HEK293T (cell line): ENCODE data around the gene USP50.

Experiments used
- CTCF ChIA-PET: fragments of 350-600 bp; formaldehyde crosslinking; extraction: SDS; loops from one replicate; lab custom pipeline; 2021; ENCODE audit warnings: antibody characterized with exemption, inconsistent platforms; lab: Yijun Ruan, JAX
- POLR2A ChIA-PET: fragments of 350-600 bp; formaldehyde crosslinking; extraction: SDS; loops from one replicate; lab custom pipeline; 2020; ENCODE audit warnings: antibody characterized with exemption, inconsistent platforms; lab: Yijun Ruan, JAX
- DNase-seq: peaks from one replicate; pipeline ENCODE4 v3.0.0; 2012; ENCODE audit warnings: mixed read lengths; ENCODE audit errors: extremely low spot score
- ARNT ChIP-seq: fragments of 450-650 bp; IDR thresholded peaks from 2 replicates; pipeline ENCODE4 v1.6.1; 2017; ENCODE audit warnings: mild to moderate bottlenecking
- BHLHE40 ChIP-seq: fragments of 450-650 bp; IDR thresholded peaks from 2 replicates; pipeline ENCODE4 v1.6.1; 2016; ENCODE audit warnings: mild to moderate bottlenecking, moderate library complexity, borderline replicate concordance
- CTBP1 ChIP-seq: fragments of 450-650 bp; IDR thresholded peaks from 2 replicates; pipeline ENCODE4 v1.6.1; 2016; ENCODE audit warnings: borderline replicate concordance
- ELF4 ChIP-seq: fragments of 450-650 bp; IDR thresholded peaks from 2 replicates; pipeline ENCODE4 v1.6.1; 2017; ENCODE audit warnings: antibody characterized with exemption
- FOXA1 ChIP-seq: fragments of 450-650 bp; IDR thresholded peaks from 2 replicates; pipeline ENCODE4 v1.6.1; 2016; ENCODE audit warnings: mild to moderate bottlenecking
- FOXK2 ChIP-seq: fragments of 450-650 bp; IDR thresholded peaks from 2 replicates; pipeline ENCODE4 v1.6.1; 2016; ENCODE audit warnings: mild to moderate bottlenecking
- FOXM1 ChIP-seq: fragments of 450-650 bp; IDR thresholded peaks from 2 replicates; pipeline ENCODE4 v1.6.1; 2017; ENCODE audit warnings: mild to moderate bottlenecking, borderline replicate concordance
- HDGF ChIP-seq: fragments of 450-650 bp; IDR thresholded peaks from 2 replicates; pipeline ENCODE4 v1.6.1; 2017; ENCODE audit warnings: antibody characterized with exemption, borderline replicate concordance
- L3MBTL2 ChIP-seq: fragments of 450-650 bp; conservative IDR thresholded peaks from 2 replicates; pipeline ENCODE4 v1.6.1; 2016; ENCODE audit warnings: mild to moderate bottlenecking
- LEF1 ChIP-seq: fragments of 450-650 bp; IDR thresholded peaks from 2 replicates; pipeline ENCODE4 v1.6.1; 2017; ENCODE audit warnings: mild to moderate bottlenecking, borderline replicate concordance
- NFRKB ChIP-seq: fragments of 450-650 bp; IDR thresholded peaks from 2 replicates; pipeline ENCODE4 v1.6.1; 2016; ENCODE audit warnings: mild to moderate bottlenecking, moderate library complexity
- PKNOX1 ChIP-seq: fragments of 450-650 bp; IDR thresholded peaks from 2 replicates; pipeline ENCODE4 v1.6.1; 2016
- SP1 ChIP-seq: fragments of 450-650 bp; IDR thresholded peaks from 2 replicates; pipeline ENCODE4 v1.6.1; 2017
- SUZ12 ChIP-seq: fragments of 450-650 bp; IDR thresholded peaks from 2 replicates; pipeline ENCODE4 v1.6.1; 2016; ENCODE audit warnings: mild to moderate bottlenecking
- TARDBP ChIP-seq: fragments of 450-650 bp; IDR thresholded peaks from 2 replicates; pipeline ENCODE4 v1.6.1; 2016
- ZNF384 ChIP-seq: fragments of 450-650 bp; IDR thresholded peaks from 2 replicates; pipeline ENCODE4 v1.6.1; 2016

The USP50 gene

GRCh38 chr15:50471072-50471471 is 75.4 kb downstream of the USP50 start:
- no peak for DNase-seq
- ChIA-PET CTCF (no interaction called here), POLR2A (no interaction called here)
- no peak for TF ChIP-seq ZNF384
- TF ChIP-seq CTBP1, result no peak

- POLR2A ChIA-PET, result no interaction called here
- CTCF ChIA-PET, result interaction anchor here (1.0 kb wide), 1 partner anchor 18 kb away, joined by 4 read pairs; no protein-coding TSS in a partner anchor
- no peak for DNase-seq
- TF ChIP-seq FOXA1 (no peak), SUZ12 (no peak), BHLHE40 (no peak), TARDBP (no peak), FOXK2 (no peak)
These were observed 82.8 kb downstream of the USP50 start for GRCh38 chr15:50463423-50464358.

GRCh38 chr15:50458348-50459112 is 87.9 kb downstream of the USP50 start:
- DNase-seq, result no peak
- ChIA-PET CTCF (no interaction called here), POLR2A (no interaction called here)
- TF ChIP-seq SUZ12 (no peak), SP1 (no peak), L3MBTL2 (no peak), ELF4 (no peak), FOXK2 (no peak), CTBP1 (no peak), TARDBP (no peak), FOXM1 (no peak), LEF1 (no peak), ARNT (no peak), PKNOX1 (no peak), NFRKB (no peak), BHLHE40 (no peak), ZNF384 (no peak)

GRCh38 chr15:50452927-50453326 is 93.5 kb downstream of the USP50 start:
- no peak for TF ChIP-seq ARNT
- TF ChIP-seq SP1, result no peak
- no peak for TF ChIP-seq FOXK2
- TF ChIP-seq CTBP1, result no peak
- no peak for TF ChIP-seq L3MBTL2
- TF ChIP-seq LEF1, result no peak
- no peak for TF ChIP-seq FOXA1
- no peak for TF ChIP-seq ELF4
- no peak for TF ChIP-seq ZNF384
- TF ChIP-seq BHLHE40, result no peak
- no peak for TF ChIP-seq PKNOX1
- TF ChIP-seq SUZ12, result no peak
- no peak for TF ChIP-seq FOXM1
- TF ChIP-seq TARDBP, result no peak
- no peak for TF ChIP-seq NFRKB
- TF ChIP-seq HDGF, result no peak
- no peak for DNase-seq
- ChIA-PET CTCF (no interaction called here), POLR2A (no interaction called here)
